Measurements from ENCODE around the gene FOCAD. TPM values are rescaled to one million over a fixed set of nuclear protein-coding genes. Genes with fewer than 3 reads are reported as not detected.
A peak's percentile ranks its signal among the peaks of the same experiment; 100 is the strongest.
"Not testable (repeated sequence)": the region's sequence is repeated elsewhere in the genome, so short reads cannot be mapped to it uniquely, and the experiment has no call there.

FOCAD gene
- total RNA-seq, 2 donors from 2014 or later: 32.0 to 76.1 TPM

DNA sequence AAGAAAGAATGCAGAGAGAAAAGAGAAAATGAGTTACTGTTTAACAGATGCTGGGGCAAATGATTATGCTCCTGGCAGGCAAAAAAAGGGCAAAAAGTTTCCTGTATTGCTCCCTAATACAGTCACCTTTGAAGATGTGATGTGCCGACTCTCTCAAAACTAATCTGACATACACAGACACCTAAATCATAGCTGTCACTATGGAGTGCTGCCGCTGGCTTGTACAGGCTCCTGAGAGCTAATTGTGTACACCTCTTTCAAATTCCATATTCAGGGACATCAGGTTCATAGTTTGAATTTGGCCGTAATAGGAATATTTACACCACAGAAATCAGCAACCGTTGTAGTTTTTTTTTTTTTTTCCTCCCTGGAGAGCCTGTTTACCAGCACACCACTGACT, 12.4 kb upstream of the FOCAD start:
- 86% methylated on average over 4 of the region's 4 CpGs for WGBS
- no peak for TF ChIP-seq POLR2AphosphoS5 (IDR thresholded peaks at IDR 0.05)
- Histone ChIP-seq H3K27me3 (replicated peaks; ENCODE audit: insufficient read depth) (no peaks in the 10 kb centered on the region), H3K27ac (no peak overlapping the region), H3K36me3 (no peaks in the 10 kb centered on the region), H3K4me1 (replicated peaks) (no peaks in the 10 kb centered on the region), H3K4me3 (no peak overlapping the region), H3K9me3 (no peaks in the 10 kb centered on the region)
- no peak for DNase-seq (ENCODE audit: low spot score)
- intact Hi-C loops (cut with DNase I): no loop called here

GRCh38 chr9:20673537-20673936, 10.5 kb upstream of the FOCAD start:
- WGBS: 96% methylated on average over 10 of the region's 10 CpGs
- H3K9me3 ChIP-seq; DNase-seq (ENCODE audit: low spot score); H3K4me3 ChIP-seq; intact Hi-C loops (cut with DNase I); H3K4me1 ChIP-seq (replicated peaks); H3K27me3 ChIP-seq (replicated peaks; ENCODE audit: insufficient read depth); H3K36me3 ChIP-seq; H3K27ac ChIP-seq: not testable (repeated sequence)

DNA sequence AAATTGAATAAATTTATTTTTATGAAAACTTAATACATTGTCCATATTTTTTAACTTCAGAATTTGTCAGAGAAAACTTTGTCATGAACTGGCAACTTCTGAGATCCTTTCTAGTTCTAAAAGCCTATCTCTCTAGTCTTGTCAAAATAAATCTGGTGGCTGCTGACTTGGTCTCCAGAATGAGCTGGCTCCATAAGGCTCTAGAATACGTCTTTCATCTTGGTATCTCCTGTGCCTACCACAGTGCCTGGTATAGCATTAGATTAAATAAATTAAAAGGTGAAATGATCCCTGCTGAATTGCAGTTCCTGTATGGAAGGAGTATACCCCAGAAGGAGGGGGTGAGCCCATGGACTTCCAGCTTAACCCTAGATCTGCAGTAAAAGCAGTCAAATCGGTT, 2.6 kb upstream of the FOCAD start:
- TF ChIP-seq POLR2AphosphoS5 (IDR thresholded peaks at IDR 0.05): no peak
- no peak for TF ChIP-seq POLR2A (IDR thresholded peaks at IDR 0.05)
- TF ChIP-seq, protein P1, sequence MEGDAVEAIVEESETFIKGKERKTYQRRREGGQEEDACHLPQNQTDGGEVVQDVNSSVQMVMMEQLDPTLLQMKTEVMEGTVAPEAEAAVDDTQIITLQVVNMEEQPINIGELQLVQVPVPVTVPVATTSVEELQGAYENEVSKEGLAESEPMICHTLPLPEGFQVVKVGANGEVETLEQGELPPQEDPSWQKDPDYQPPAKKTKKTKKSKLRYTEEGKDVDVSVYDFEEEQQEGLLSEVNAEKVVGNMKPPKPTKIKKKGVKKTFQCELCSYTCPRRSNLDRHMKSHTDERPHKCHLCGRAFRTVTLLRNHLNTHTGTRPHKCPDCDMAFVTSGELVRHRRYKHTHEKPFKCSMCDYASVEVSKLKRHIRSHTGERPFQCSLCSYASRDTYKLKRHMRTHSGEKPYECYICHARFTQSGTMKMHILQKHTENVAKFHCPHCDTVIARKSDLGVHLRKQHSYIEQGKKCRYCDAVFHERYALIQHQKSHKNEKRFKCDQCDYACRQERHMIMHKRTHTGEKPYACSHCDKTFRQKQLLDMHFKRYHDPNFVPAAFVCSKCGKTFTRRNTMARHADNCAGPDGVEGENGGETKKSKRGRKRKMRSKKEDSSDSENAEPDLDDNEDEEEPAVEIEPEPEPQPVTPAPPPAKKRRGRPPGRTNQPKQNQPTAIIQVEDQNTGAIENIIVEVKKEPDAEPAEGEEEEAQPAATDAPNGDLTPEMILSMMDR (IDR thresholded peaks at IDR 0.05): no peak
- Histone ChIP-seq H3K9me3 (no peaks in the 10 kb centered on the region), H3K27me3 (replicated peaks; ENCODE audit: insufficient read depth) (no peaks in the 10 kb centered on the region), H3K4me3 (no peak overlapping the region), H3K27ac (no peak overlapping the region), H3K36me3 (no peaks in the 10 kb centered on the region), H3K4me1 (replicated peaks) (no peaks in the 10 kb centered on the region)
- intact Hi-C loops (cut with DNase I): loop anchor here (5.0 kb wide), 1 partner anchor 59 kb away; the partner anchor contains the start of gene MLLT3
- WGBS: 95% methylated on average over 2 of the region's 2 CpGs
- no peak for DNase-seq (ENCODE audit: low spot score)

DNA sequence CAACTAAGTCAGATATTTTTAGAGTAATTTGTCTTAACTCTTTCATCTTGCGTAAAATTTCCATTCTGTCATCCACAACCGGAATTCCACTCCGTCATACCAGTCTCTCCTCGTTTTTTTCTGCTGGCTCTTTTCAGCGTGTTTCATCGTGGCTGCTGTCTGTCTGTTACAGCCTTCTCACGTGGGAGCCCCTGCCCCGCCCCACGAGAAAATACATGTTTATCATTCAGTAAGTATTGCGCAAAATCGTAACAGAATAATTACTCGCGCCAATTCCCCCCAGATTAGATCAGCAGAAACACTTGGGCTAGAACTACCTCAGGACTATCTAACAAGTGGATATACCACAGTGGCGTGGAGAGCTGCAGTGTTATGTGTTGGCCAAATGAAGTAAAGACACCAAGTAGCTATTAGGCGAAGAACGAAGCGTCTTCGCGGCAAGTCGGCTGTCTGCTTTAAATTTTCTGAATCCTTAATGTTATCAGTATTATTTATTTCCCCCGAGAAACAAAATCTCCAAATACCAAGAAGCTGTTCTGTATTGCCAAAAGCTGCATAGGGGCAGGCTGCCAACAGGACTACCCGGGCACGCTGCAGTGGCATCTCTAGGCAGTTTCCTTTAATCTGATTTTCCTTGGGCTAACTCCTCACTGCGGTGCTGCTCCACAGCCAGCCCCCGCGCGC, 566 bp upstream of the FOCAD start:
- 2% methylated on average over 27 of the region's 27 CpGs for WGBS
- peak; percentile 30 for DNase-seq (ENCODE audit: low spot score)
- H3K4me1 ChIP-seq (replicated peaks): no peaks in the 10 kb centered on the region
- H3K27me3 ChIP-seq (replicated peaks; ENCODE audit: insufficient read depth): no peaks in the 10 kb centered on the region
- no peak for TF ChIP-seq POLR2A (IDR thresholded peaks at IDR 0.05)
- TF ChIP-seq, protein P1 (IDR thresholded peaks at IDR 0.05): no peak
- TF ChIP-seq POLR2AphosphoS5 (IDR thresholded peaks at IDR 0.05): no peak
- no peaks in the 10 kb centered on the region for H3K9me3 ChIP-seq
- peak overlapping the region; percentile 74 to 81 for H3K27ac ChIP-seq
- peak overlapping the region; percentile 83 to 85 for H3K4me3 ChIP-seq
- no peaks in the 10 kb centered on the region for H3K36me3 ChIP-seq
- intact Hi-C loops (cut with DNase I): loop anchor here (5.0 kb wide), 1 partner anchor 61 kb away; the partner anchor contains the start of gene MLLT3

DNA sequence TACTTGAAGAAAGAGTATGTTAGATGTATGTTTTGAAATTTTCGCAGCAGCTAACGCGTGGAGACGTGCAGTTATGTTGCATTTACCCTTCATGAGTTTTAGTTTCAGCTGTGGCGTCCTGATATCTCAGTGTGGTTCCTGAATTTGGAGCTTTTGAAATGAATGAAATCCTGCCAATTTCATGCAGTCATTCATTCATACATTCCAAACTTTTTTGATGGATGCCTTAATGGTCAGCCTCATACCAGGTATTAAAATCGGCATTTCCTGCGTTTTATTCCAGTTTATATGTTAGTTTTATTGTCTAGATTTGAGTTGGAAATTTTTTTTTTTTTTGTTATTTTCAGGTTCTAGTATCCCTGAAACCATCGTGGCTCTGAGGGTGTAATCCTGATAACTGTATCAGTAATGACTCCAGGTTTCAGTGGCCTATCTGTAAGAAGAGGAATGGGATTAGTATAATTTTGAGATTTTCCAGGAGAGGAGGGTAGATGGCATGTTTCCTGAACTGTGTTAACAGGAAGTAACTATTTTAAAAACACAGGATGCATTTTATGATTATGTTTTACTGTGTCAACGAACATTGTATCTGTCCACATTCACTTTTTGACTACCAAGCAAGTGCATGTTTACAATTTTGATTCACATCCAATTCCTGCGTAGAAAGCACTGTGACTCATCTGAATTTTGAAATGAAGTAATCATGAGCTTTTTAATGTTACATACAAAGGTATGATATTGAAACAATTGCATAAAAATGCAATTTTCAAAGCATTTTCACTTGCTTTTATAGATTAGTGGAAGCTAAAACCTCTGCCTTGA, 1.0 kb downstream of the FOCAD start:
- Histone ChIP-seq H3K27ac (peak overlapping the region; percentile 81 to 83), H3K4me3 (peak overlapping the region; percentile 83 to 85), H3K27me3 (replicated peaks; ENCODE audit: insufficient read depth) (no peaks in the 10 kb centered on the region), H3K36me3 (no peaks in the 10 kb centered on the region), H3K4me1 (replicated peaks) (no peaks in the 10 kb centered on the region), H3K9me3 (no peaks in the 10 kb centered on the region)
- TF ChIP-seq POLR2AphosphoS5 (IDR thresholded peaks at IDR 0.05) (peak; percentile 74), POLR2A (IDR thresholded peaks at IDR 0.05) (no peak)
- TF ChIP-seq, protein P1 (IDR thresholded peaks at IDR 0.05): no peak
- DNase-seq (ENCODE audit: low spot score): peak; percentile 23
- intact Hi-C loops (cut with DNase I): loop anchor here (5.0 kb wide), 1 partner anchor 63 kb away; the partner anchor contains the start of gene MLLT3
- under 1% methylated on average over 10 of the region's 10 CpGs for WGBS

All from prostate gland (tissue), 2 donors.